GM19468 (cell line): ENCODE measurements around the gene ZMAT5.

Experiments
- ATAC-seq: cut with Tn5 transposase; IDR thresholded peaks from one replicate; pipeline ENCODE4 v1.9.1; 2021; ENCODE audit warnings: mild to moderate bottlenecking, moderate library complexity, moderate number of reproducible peaks; ENCODE audit not compliant: unreplicated experiment; ENCODE audit errors: extremely low read depth

ZMAT5 gene

GRCh38 chr22:29788339-29789279 is 21.8 kb upstream of the ZMAT5 start:
- ATAC-seq: no peak

- ATAC-seq: no peak
Observed at GRCh38 chr22:29787371-29787980, 20.7 kb upstream of the ZMAT5 start.

- ATAC-seq: no peak
Observed at GRCh38 chr22:29786031-29786430, 19.2 kb upstream of the ZMAT5 start.

- no peak for ATAC-seq
Observed at GRCh38 chr22:29784451-29785361, 17.9 kb upstream of the ZMAT5 start.

GRCh38 chr22:29782061-29782845 is 15.4 kb upstream of the ZMAT5 start:
- ATAC-seq: no peak

- no peak for ATAC-seq
Observed at GRCh38 chr22:29780748-29781676, 14.2 kb upstream of the ZMAT5 start.

- no peak for ATAC-seq
Observed at GRCh38 chr22:29780220-29780619, 13.4 kb upstream of the ZMAT5 start.

- no peak for ATAC-seq
Observed at GRCh38 chr22:29773233-29773632, 6.4 kb upstream of the ZMAT5 start.

GRCh38 chr22:29772170-29772641 is 5.4 kb upstream of the ZMAT5 start:
- ATAC-seq: no peak

GRCh38 chr22:29769723-29770321 is 3.0 kb upstream of the ZMAT5 start:
- no peak for ATAC-seq

- no peak for ATAC-seq
Observed at GRCh38 chr22:29768052-29768693, 1.4 kb upstream of the ZMAT5 start.

- peak; percentile 33 for ATAC-seq
Observed at GRCh38 chr22:29767171-29768051, 604 bp upstream of the ZMAT5 start, which contains the start of gene UQCR10. TSS of gene UQCR10 (plus strand) at chr22:29767369. CDS start at chr22:29767399, 30 bp downstream.

- ATAC-seq: no peak
Observed at GRCh38 chr22:29765905-29766631, 739 bp downstream of the ZMAT5 start.

GRCh38 chr22:29762263-29762662 is 4.5 kb downstream of the ZMAT5 start:
- ATAC-seq: no peak

- ATAC-seq: no peak
Observed at GRCh38 chr22:29758959-29759358, 7.8 kb downstream of the ZMAT5 start.

GRCh38 chr22:29758068-29758622 is 8.7 kb downstream of the ZMAT5 start:
- no peak for ATAC-seq
